Suprapubic skin (tissue), 4 donors: Measurements from ENCODE around the gene PGA4. TPM values are rescaled to one million over a fixed set of nuclear protein-coding genes. Genes with fewer than 3 reads are reported as not detected.

Source experiments
- DNase-seq, 2 donors: peaks; one replicate each; pipeline ENCODE4 v3.0.0-alpha.2; 2019; ENCODE audit warnings: low spot score in 2 of 2
- H3K27ac ChIP-seq: fragments of 200-600 bp; sonication (generic); one replicate; pipeline ENCODE4 v1.5.1; 2019
- H3K27me3 ChIP-seq: fragments of 200-600 bp; sonication (generic); one replicate; pipeline ENCODE4 v1.5.1; 2019
- H3K36me3 ChIP-seq: fragments of 200-600 bp; sonication (generic); one replicate; pipeline ENCODE4 v1.5.1; 2019
- H3K4me1 ChIP-seq: fragments of 200-600 bp; sonication (generic); one replicate; pipeline ENCODE4 v1.5.1; 2019
- H3K4me3 ChIP-seq: fragments of 200-600 bp; sonication (generic); one replicate; pipeline ENCODE4 v1.5.1; 2019; ENCODE audit warnings: mild to moderate bottlenecking
- H3K9me3 ChIP-seq: fragments of 200-600 bp; sonication (generic); one replicate; pipeline ENCODE4 v1.5.1; 2019
- CTCF ChIP-seq, 2 donors: fragments of 200-600 bp in 1 of 2; fragments of 450-650 bp in 1 of 2; sonication (generic) in 1 of 2; IDR thresholded peaks; one replicate each; pipeline ENCODE4 v1.5.1; 2016 to 2019; ENCODE audit warnings: antibody characterized with exemption in 2 of 2, mild to moderate bottlenecking in 1 of 2, moderate library complexity in 1 of 2
- EP300 ChIP-seq: sonication (generic); formaldehyde crosslinking; IDR thresholded peaks from one replicate; pipeline ENCODE4 v1.6.1; 2017; ENCODE audit warnings: antibody characterized with exemption
- POLR2A ChIP-seq, 2 donors: fragments of 450-650 bp; IDR thresholded peaks; one replicate each; pipeline ENCODE4 v1.6.1; 2017; ENCODE audit warnings: antibody characterized with exemption in 2 of 2, mild to moderate bottlenecking in 2 of 2, moderate library complexity in 2 of 2
- POLR2AphosphoS5 ChIP-seq, 3 donors: sonication (generic); formaldehyde crosslinking; IDR thresholded peaks; one replicate each; pipeline ENCODE4 v1.6.1; 2017; ENCODE audit warnings: antibody characterized with exemption in 3 of 3
- WGBS: methylation state at CpG from one replicate; pipeline ENCODE4 v1.1.5; 2018; 5-methylcytosine and 5-hydroxymethylcytosine counted together
- total RNA-seq, 4 donors: library from RNA; depleted of rRNA; stranded (reverse); fragments of >200 nt; gene quantifications; one replicate each; pipeline ENCODE4 v1.1.0, GENCODE V29; 2016

PGA4 gene
- total RNA-seq, 4 donors from 2014 or later: 4.8 TPM; not detected in 3

GRCh38 chr11:61267437-61267841, 45.3 kb downstream of the PGA4 start:
- no peak overlapping the region for H3K4me3 ChIP-seq
- no peak overlapping the region for H3K27ac ChIP-seq
- no peaks in the 10 kb centered on the region for H3K27me3 ChIP-seq
- DNase-seq: no peak
- no peak for TF ChIP-seq CTCF (IDR thresholded peaks at IDR 0.05)
- TF ChIP-seq POLR2A (IDR thresholded peaks at IDR 0.05): no peak
- TF ChIP-seq EP300: no peak
- TF ChIP-seq POLR2AphosphoS5 (IDR thresholded peaks at IDR 0.05): no peak
- H3K9me3 ChIP-seq: no peaks in the 10 kb centered on the region
- WGBS: 61% methylated on average over 2 of the region's 6 CpGs
- no peaks in the 10 kb centered on the region for H3K4me1 ChIP-seq
- H3K36me3 ChIP-seq: no peaks in the 10 kb centered on the region

DNA sequence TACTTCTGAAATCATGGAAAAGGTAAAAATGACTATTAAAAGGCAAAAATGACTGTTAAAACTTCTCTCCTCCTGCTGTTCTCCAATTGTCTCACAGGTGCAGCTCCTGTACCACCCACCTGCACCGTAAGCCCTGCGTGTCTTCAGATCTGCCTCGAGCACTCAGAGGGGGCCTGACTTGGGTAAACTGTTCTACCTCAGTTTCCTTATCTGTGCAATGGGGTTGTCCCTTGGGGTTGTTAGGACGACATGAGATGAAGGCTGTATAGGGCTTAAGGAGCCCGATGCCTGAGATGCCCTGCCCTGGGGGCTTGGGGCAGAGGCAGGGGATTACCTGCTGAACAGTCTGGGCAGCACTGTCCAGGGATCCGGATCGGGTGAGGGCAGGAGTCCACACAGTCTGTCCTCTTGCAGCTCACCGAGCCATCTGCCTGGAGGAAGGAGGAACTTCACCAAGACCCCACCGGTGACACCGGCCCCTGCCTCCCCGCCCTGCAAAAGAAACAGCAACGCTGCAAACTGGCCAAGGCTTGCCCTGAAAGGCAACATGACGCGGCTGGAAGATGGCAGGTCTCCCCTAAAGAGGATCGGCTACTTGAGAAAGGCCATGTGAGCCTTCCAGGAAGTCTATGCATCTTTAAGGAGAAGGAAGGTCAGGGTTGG, 46.6 kb downstream of the PGA4 start:
- no peak for TF ChIP-seq CTCF (IDR thresholded peaks at IDR 0.05)

GRCh38 chr11:61270354-61271076, 48.4 kb downstream of the PGA4 start:
- no peak for DNase-seq
- no peaks in the 10 kb centered on the region for H3K27me3 ChIP-seq
- TF ChIP-seq CTCF (IDR thresholded peaks at IDR 0.05) (no peak), POLR2A (IDR thresholded peaks at IDR 0.05) (no peak), EP300 (no peak), POLR2AphosphoS5 (IDR thresholded peaks at IDR 0.05) (no peak)
- peaks cover 14% of the 10 kb centered on the region for H3K4me1 ChIP-seq
- H3K27ac ChIP-seq: no peak overlapping the region
- 92% methylated on average over 7 of the region's 7 CpGs for WGBS
- no peak overlapping the region for H3K4me3 ChIP-seq
- H3K36me3 ChIP-seq: no peaks in the 10 kb centered on the region
- H3K9me3 ChIP-seq: no peaks in the 10 kb centered on the region

More for the DNA sequence above, 46.6 kb downstream of the PGA4 start:
- Histone ChIP-seq H3K27ac (no peak overlapping the region), H3K27me3 (no peaks in the 10 kb centered on the region), H3K4me3 (no peak overlapping the region), H3K36me3 (no peaks in the 10 kb centered on the region), H3K9me3 (no peaks in the 10 kb centered on the region), H3K4me1 (peaks cover 10% of the 10 kb centered on the region)
- WGBS: 95% methylated on average over 14 of the region's 15 CpGs
- no peak for DNase-seq

GRCh38 chr11:61272731-61273130, 50.6 kb downstream of the PGA4 start:
- H3K4me3 ChIP-seq: no peak overlapping the region
- 88% methylated on average over 3 of the region's 3 CpGs for WGBS
- no peak for TF ChIP-seq POLR2AphosphoS5 (IDR thresholded peaks at IDR 0.05)
- TF ChIP-seq POLR2A (IDR thresholded peaks at IDR 0.05): no peak
- TF ChIP-seq CTCF (IDR thresholded peaks at IDR 0.05): no peak
- no peak for TF ChIP-seq EP300
- H3K4me1 ChIP-seq: peaks cover 14% of the 10 kb centered on the region
- no peaks in the 10 kb centered on the region for H3K36me3 ChIP-seq
- H3K27ac ChIP-seq: no peak overlapping the region
- no peaks in the 10 kb centered on the region for H3K27me3 ChIP-seq
- DNase-seq: no peak
- no peaks in the 10 kb centered on the region for H3K9me3 ChIP-seq

- TF ChIP-seq POLR2AphosphoS5 (IDR thresholded peaks at IDR 0.05) (no peak), CTCF (IDR thresholded peaks at IDR 0.05) (no peak), POLR2A (IDR thresholded peaks at IDR 0.05) (no peak), EP300 (no peak)
- no peak for DNase-seq
- 43% methylated on average over 15 of the region's 16 CpGs for WGBS
These were observed 51.3 kb downstream of the PGA4 start for GRCh38 chr11:61273178-61274078.

More at GRCh38 chr11:61273178-61274078, 51.3 kb downstream of the PGA4 start:
- no peak overlapping the region for H3K27ac ChIP-seq
- H3K27me3 ChIP-seq: no peaks in the 10 kb centered on the region
- no peaks in the 10 kb centered on the region for H3K9me3 ChIP-seq
- H3K4me1 ChIP-seq: peaks cover 14% of the 10 kb centered on the region
- no peaks in the 10 kb centered on the region for H3K36me3 ChIP-seq
- H3K4me3 ChIP-seq: no peak overlapping the region
